K562 (cell line): ENCODE measurements around the gene ANO2. TPM values are rescaled to one million over a fixed set of nuclear protein-coding genes. Genes with fewer than 3 reads are reported as not detected.

Experiments used
- ATAC-seq: fragments of 200-7000 bp; cut with Tn5 transposase; 3 replicates; pipeline ENCODE4 v1.9.1; 2020; ENCODE audit warnings: moderate library complexity
- BruUV-seq: library from RNA; stranded (reverse); fragments of 400-500 nt; replicated peaks from 2 replicates; lab custom pipeline; 2021; lab: Mats Ljungman, UMichigan
- CTCF ChIA-PET: fragments of 300-600 bp; formaldehyde crosslinking; extraction: SDS; loops from one replicate; lab custom pipeline; 2021; ENCODE audit warnings: low intra/inter-chr PET ratio; lab: Yijun Ruan, JAX
- POLR2A ChIA-PET: fragments of 300-600, 350-650 bp; sonication (Branson Sonifier 250); formaldehyde crosslinking; extraction: SDS; loops from one replicate; lab custom pipeline; 2021; ENCODE audit warnings: antibody characterized with exemption, inconsistent platforms; lab: Yijun Ruan, JAX
- DNase-seq, 4 experiments: peaks; one replicate each; pipeline versions ENCODE4 v3.0.0 to v3.0.0-alpha.2; 2011 to 2018; ENCODE audit warnings: low spot score in 3 of 4, mixed read lengths in 3 of 4; ENCODE audit errors: extremely low read depth in 1 of 4
- FAIRE-seq: peaks from 2 replicates; lab custom pipeline; 2011; peaks lifted over from hg19 to GRCh38; lab: Jason Lieb, UNC
- H2AFZ ChIP-seq: 2 replicates; pipeline ENCODE4 v1.6.0; 2011; ENCODE audit warnings: low read depth, low read length, control low read depth, inconsistent platforms
- H3K27ac ChIP-seq: fragments of 200-600 bp; 3 replicates; pipeline ENCODE4 v1.8.0; 2011; ENCODE audit warnings: low read depth, mild to moderate bottlenecking, control low read depth, inconsistent platforms, low read length, moderate library complexity, mixed read lengths; ENCODE audit errors: extremely low read depth
- H3K27me3 ChIP-seq, 2 experiments: fragments of 300-600 bp in 1 of 2; 2 replicates in 1 of 2; 3 replicates in 1 of 2; pipeline versions ENCODE4 v1.6.0 to v1.8.0; 2011; ENCODE audit warnings: inconsistent platforms in 2 of 2, low read length in 2 of 2, mild to moderate bottlenecking in 1 of 2, mixed read lengths in 1 of 2, moderate library complexity in 1 of 2; ENCODE audit not compliant: control insufficient read depth in 2 of 2, insufficient read depth in 2 of 2
- H3K36me3 ChIP-seq: fragments of 300-600 bp; 3 replicates; pipeline ENCODE4 v1.8.0; 2011; ENCODE audit warnings: mild to moderate bottlenecking, low read length, inconsistent platforms; ENCODE audit not compliant: control insufficient read depth, insufficient read depth
- H3K4me1 ChIP-seq, 2 experiments: fragments of 200-600 bp in 1 of 2; replicated peaks in 1 of 2; 2 replicates in 1 of 2; 3 replicates in 1 of 2; pipeline versions ENCODE4 v1.5.1 to v1.8.0; 2011; ENCODE audit warnings: inconsistent platforms in 2 of 2, low read length in 2 of 2, mild to moderate bottlenecking in 1 of 2, mixed read lengths in 1 of 2, moderate library complexity in 1 of 2; ENCODE audit not compliant: control insufficient read depth in 2 of 2, insufficient read depth in 2 of 2
- H3K4me2 ChIP-seq: 2 replicates; pipeline ENCODE4 v1.6.1; 2011; ENCODE audit warnings: low read length, control low read depth, inconsistent platforms, mixed read lengths; ENCODE audit not compliant: insufficient read depth
- H3K4me3 ChIP-seq: fragments of 200-600 bp; sonication (generic), shearing (Covaris generic); 2 replicates; pipeline ENCODE4 v1.5.1; 2016; ENCODE audit warnings: control low read depth, inconsistent platforms
- H3K79me2 ChIP-seq: fragments of 200-600 bp; 3 replicates; pipeline ENCODE4 v1.8.0; 2011; ENCODE audit warnings: low read length, inconsistent platforms; ENCODE audit not compliant: control insufficient read depth, insufficient read depth
- H3K9ac ChIP-seq, 2 experiments: 2 replicates each; pipeline versions ENCODE4 v1.6.0 to v1.6.1; 2011; ENCODE audit warnings: low read depth in 2 of 2, low read length in 2 of 2, control low read depth in 1 of 2, inconsistent platforms in 1 of 2, mild to moderate bottlenecking in 1 of 2, mixed read lengths in 1 of 2; ENCODE audit not compliant: insufficient read depth in 1 of 2
- H3K9me1 ChIP-seq: one replicate; pipeline ENCODE4 v1.6.0; 2011; ENCODE audit warnings: inconsistent platforms, mild to moderate bottlenecking, low read length, moderate library complexity; ENCODE audit not compliant: control insufficient read depth, insufficient read depth
- H3K9me3 ChIP-seq: replicated peaks from 2 replicates; pipeline ENCODE4 v1.5.1; 2011; ENCODE audit warnings: low read depth, low read length, inconsistent platforms; ENCODE audit not compliant: control insufficient read depth, insufficient read depth
- H4K20me1 ChIP-seq: replicated peaks from 2 replicates; pipeline ENCODE4 v1.6.1; 2011; ENCODE audit warnings: low read length, inconsistent platforms, mixed read lengths; ENCODE audit not compliant: control insufficient read depth, insufficient read depth
- ARID2 ChIP-seq: fragments of 450-650 bp; IDR thresholded peaks from 2 replicates; pipeline ENCODE4 v1.6.1; 2017; ENCODE audit warnings: antibody characterized with exemption, mild to moderate bottlenecking
- CBX5 ChIP-seq: IDR thresholded peaks from 2 replicates; pipeline ENCODE4 v1.6.1; 2014; ENCODE audit warnings: low read depth, borderline replicate concordance
- ESRRA ChIP-seq: fragments of 450-650 bp; IDR thresholded peaks from 2 replicates; pipeline ENCODE4 v1.6.1; 2014; ENCODE audit warnings: low read depth, mild to moderate bottlenecking, moderate library complexity, borderline replicate concordance
- ETV5 ChIP-seq: sonication (generic); formaldehyde crosslinking; IDR thresholded peaks from 2 replicates; pipeline ENCODE4 v1.4.0; 2020; ENCODE audit warnings: low read depth, mild to moderate bottlenecking, missing genetic modification reagents
- FOSL1 ChIP-seq: fragments of 200-800 bp; sonication (Bioruptor generic); conservative IDR thresholded peaks from 2 replicates; pipeline ENCODE4 v1.6.1; 2016; ENCODE audit warnings: missing genetic modification characterization, missing compliant biosample characterization
- FOXA3 ChIP-seq, 2 experiments: fragments of 450-650 bp in 1 of 2; sonication (generic) in 1 of 2; formaldehyde crosslinking; IDR thresholded peaks in 1 of 2; conservative IDR thresholded peaks in 1 of 2; 2 replicates each; pipeline versions ENCODE4 v1.4.0 to v1.8.0; 2020 to 2022; ENCODE audit warnings: mild to moderate bottlenecking in 2 of 2, missing genetic modification reagents in 1 of 2
- HCFC1 ChIP-seq: IDR thresholded peaks from 2 replicates; pipeline ENCODE4 v1.6.1; 2012; ENCODE audit warnings: low read depth, low read length, improper control_type of control experiment
- HIVEP1 ChIP-seq: fragments of 250-450 bp; sonication (Bioruptor Pico); IDR thresholded peaks from 2 replicates; pipeline ENCODE4 v1.4.0; 2020; ENCODE audit warnings: mild to moderate bottlenecking
- MTA1 ChIP-seq: fragments of 450-650 bp; IDR thresholded peaks from 2 replicates; pipeline ENCODE4 v1.6.1; 2017; ENCODE audit warnings: borderline replicate concordance
- NFIX ChIP-seq: fragments of 250-450 bp; sonication (Bioruptor Pico); IDR thresholded peaks from 2 replicates; pipeline ENCODE4 v1.4.0; 2020; ENCODE audit warnings: low read depth, mild to moderate bottlenecking, moderate library complexity
- SETDB1 ChIP-seq: IDR thresholded peaks from one replicate; pipeline ENCODE4 v1.6.1; 2012; ENCODE audit warnings: low read length, control low read depth, inconsistent platforms
- SNRNP70 ChIP-seq: fragments of 200-400 bp; formaldehyde crosslinking; optimal IDR thresholded peaks from 2 replicates; pipeline ENCODE3; 2017; ENCODE audit warnings: low read depth, low read length
- SPI1 ChIP-seq: IDR thresholded peaks from 2 replicates; pipeline ENCODE4 v1.6.1; 2011; ENCODE audit warnings: low read depth, low read length, control low read depth, borderline replicate concordance
- SREBF2 ChIP-seq: sonication (generic); formaldehyde crosslinking; IDR thresholded peaks from 2 replicates; pipeline ENCODE4 v1.4.0; 2020; ENCODE audit warnings: mild to moderate bottlenecking, missing genetic modification reagents
- XRCC5 ChIP-seq: fragments of 200-400 bp; formaldehyde crosslinking; IDR thresholded peaks from 2 replicates; pipeline ENCODE4 v1.6.1; 2017; ENCODE audit warnings: low read depth, mild to moderate bottlenecking, low read length
- ZBTB1 ChIP-seq: sonication (generic); formaldehyde crosslinking; IDR thresholded peaks from 2 replicates; pipeline ENCODE4 v1.8.1; 2023; ENCODE audit warnings: missing genetic modification reagents, low read depth, mild to moderate bottlenecking, borderline replicate concordance
- ZNF24 ChIP-seq: fragments of 450-650 bp; IDR thresholded peaks from 2 replicates; pipeline ENCODE4 v1.6.1; 2016
- ZNF3 ChIP-seq: fragments of 250-450 bp; sonication (Bioruptor Pico); IDR thresholded peaks from 2 replicates; pipeline ENCODE4 v1.5.0; 2021; ENCODE audit warnings: mild to moderate bottlenecking, moderate library complexity
- ZNF764 ChIP-seq: fragments of 250-450 bp; sonication (Bioruptor Pico); IDR thresholded peaks from 2 replicates; pipeline ENCODE4 v1.4.0; 2020; ENCODE audit warnings: low read depth, mild to moderate bottlenecking, moderate library complexity
- WGBS: fragments of 100-300 bp; shearing (Covaris generic); methylation state at CpG from one replicate; pipeline ENCODE4 v1.1.6; 2016; ENCODE audit warnings: low coverage, mixed read lengths; ENCODE audit not compliant: insufficient coverage; ENCODE audit errors: missing lambda C conversion rate; 5-methylcytosine and 5-hydroxymethylcytosine counted together
- in situ Hi-C: fragments of 300-500 bp; cut with MboI; formaldehyde crosslinking; loops from 4 replicates; pipeline ENCODE4 v1.15.0; 2018; ENCODE audit warnings: inconsistent platforms, mixed read lengths
- intact Hi-C: fragments of 100-400 bp; cut with micrococcal nuclease; formaldehyde crosslinking; loops from 2 replicates; pipeline ENCODE4 v1.14.2; 2022
- polyA plus RNA-seq, 8 experiments: library from polyadenylated mRNA; depleted of rRNA in 4 of 8; stranded (reverse) in 5 of 8; unstranded in 3 of 8; fragments of >200 nt; fragmentation: Nextera tagmentation in 2 of 8; fragmentation: Illumina TruSeq in 1 of 8; extraction: Ambion mirVana in 2 of 8; extraction: Trizol in 1 of 8; gene quantifications; 2 replicates each; pipeline versions ENCODE4 v1.2.1 to v1.2.3, GENCODE V29; 2011 to 2014; ENCODE audit warnings: inconsistent platforms in 1 of 8, missing spikeins in 1 of 8
- total RNA-seq, 7 experiments: library from RNA; depleted of rRNA in 6 of 7; stranded (reverse); fragments of >200 nt in 6 of 7; fragmentation: Illumina TruSeq in 2 of 7; extraction: Trizol in 2 of 7; gene quantifications; 2 replicates each; pipeline versions ENCODE4 v1.2.1 to v1.2.3, GENCODE V29; 2011 to 2021; ENCODE audit warnings: low replicate concordance in 1 of 7
- TF ChIP-seq, protein P1 (sequence below): fragments of 250-450 bp; sonication (Bioruptor Pico); IDR thresholded peaks from 2 replicates; pipeline ENCODE4 v1.4.0; 2020; ENCODE audit warnings: mild to moderate bottlenecking
- TF ChIP-seq, protein P2 (sequence below): fragments of 250-450 bp; sonication (Bioruptor Pico); IDR thresholded peaks from 2 replicates; pipeline ENCODE4 v1.5.0; 2022; ENCODE audit warnings: mild to moderate bottlenecking

The ANO2 gene
- total and polyA plus RNA-seq, 9 of the 15 experiments (the other 6 are each of a cell fraction or from before 2014, with no cell fraction given) = 0.64 TPM; not detected in 8

DNA sequence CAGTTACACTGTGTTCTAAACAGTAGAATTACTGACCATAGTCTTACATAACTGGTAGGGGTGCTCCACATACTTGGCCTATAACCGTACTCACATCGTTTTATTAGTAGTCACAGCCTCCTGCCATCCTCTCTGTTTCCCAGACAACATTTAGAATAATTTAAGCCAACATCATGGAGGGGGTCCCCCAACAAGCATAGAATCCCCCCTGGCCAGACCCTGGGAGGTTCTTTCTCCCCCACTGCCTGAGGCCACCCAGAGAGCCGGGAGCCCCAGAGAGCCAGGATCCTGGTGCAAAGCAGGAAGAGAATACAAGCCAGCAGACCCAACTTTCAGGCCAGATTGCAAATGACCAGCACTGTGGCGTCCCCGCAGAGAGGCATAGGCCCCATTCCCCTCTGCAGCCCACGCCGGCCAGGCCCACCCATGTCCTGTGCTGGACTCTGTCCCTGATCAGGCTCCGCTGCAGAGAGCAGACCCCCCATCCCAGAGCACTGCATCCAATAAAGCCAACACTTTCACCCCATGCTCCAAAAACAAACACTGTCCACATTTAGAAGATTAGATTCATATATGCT, 317.9 kb downstream of the ANO2 start (continued):
- TF ChIP-seq MTA1 = no peak

DNA sequence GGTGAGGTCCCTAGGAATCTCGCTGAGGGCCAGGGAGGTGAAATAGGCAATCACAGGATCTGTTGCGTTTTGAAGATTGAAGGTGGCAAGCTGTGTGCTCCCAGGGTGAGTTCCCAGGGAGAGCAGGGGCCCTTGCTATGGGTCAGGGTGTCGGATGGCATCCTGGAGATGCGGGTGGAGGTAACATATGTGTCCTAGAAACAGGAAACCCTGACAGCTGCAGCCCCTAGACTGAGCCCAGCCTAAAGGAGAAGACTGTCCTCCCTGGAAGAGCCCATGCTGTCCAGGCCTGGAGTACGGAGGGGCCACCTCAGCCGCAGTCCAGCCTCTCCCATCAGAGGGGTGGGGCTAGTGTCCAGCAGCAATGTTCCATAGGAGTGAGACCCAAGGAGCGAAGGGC, 318.9 kb downstream of the ANO2 start:
- Histone ChIP-seq H3K36me3 (no peaks in the 10 kb centered on the region), H3K4me2 (no peak overlapping the region), H4K20me1 (no peaks in the 10 kb centered on the region), H3K9ac (no peak overlapping the region), H3K9me1 (no peaks in the 10 kb centered on the region), H3K27ac (no peak overlapping the region), H3K79me2 (no peaks in the 10 kb centered on the region), H3K4me1 (peaks cover 0 to 2% of the 10 kb centered on the region in 2 experiments; a peak in 2 of 5 replicates), H3K9me3 (no peaks in the 10 kb centered on the region), H3K4me3 (no peak overlapping the region), H2AFZ (no peak overlapping the region), H3K27me3 (peaks cover 0 to 24% of the 10 kb centered on the region in 2 experiments; a peak in 2 of 5 replicates)
- in situ Hi-C loops = no loop called here
- ATAC-seq = no peak
- no TSS peak for BruUV-seq
- CTCF ChIA-PET = no interaction called here
- no peak for TF ChIP-seq ESRRA
- no peak for TF ChIP-seq ZNF764
- no peak for TF ChIP-seq FOSL1
- TF ChIP-seq SPI1 = no peak
- no peak for TF ChIP-seq CBX5
- no peak for TF ChIP-seq SETDB1
- TF ChIP-seq ZBTB1 (CRISPR knock-in tag) = no peak
- no peak for TF ChIP-seq NFIX
- TF ChIP-seq SREBF2 (CRISPR knock-in tag) = no peak
- TF ChIP-seq ZNF24 = no peak
- TF ChIP-seq HIVEP1 (CRISPR knock-in tag) = no peak
- TF ChIP-seq XRCC5 = no peak
- no peak for TF ChIP-seq ETV5 (CRISPR knock-in tag)
- no peak for TF ChIP-seq ZNF3
- TF ChIP-seq, protein P1, sequence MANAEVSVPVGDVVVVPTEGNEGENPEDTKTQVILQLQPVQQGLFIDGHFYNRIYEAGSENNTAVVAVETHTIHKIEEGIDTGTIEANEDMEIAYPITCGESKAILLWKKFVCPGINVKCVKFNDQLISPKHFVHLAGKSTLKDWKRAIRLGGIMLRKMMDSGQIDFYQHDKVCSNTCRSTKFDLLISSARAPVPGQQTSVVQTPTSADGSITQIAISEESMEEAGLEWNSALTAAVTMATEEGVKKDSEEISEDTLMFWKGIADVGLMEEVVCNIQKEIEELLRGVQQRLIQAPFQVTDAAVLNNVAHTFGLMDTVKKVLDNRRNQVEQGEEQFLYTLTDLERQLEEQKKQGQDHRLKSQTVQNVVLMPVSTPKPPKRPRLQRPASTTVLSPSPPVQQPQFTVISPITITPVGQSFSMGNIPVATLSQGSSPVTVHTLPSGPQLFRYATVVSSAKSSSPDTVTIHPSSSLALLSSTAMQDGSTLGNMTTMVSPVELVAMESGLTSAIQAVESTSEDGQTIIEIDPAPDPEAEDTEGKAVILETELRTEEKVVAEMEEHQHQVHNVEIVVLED (CRISPR knock-in tag) = no peak
- TF ChIP-seq SNRNP70 = no peak
- TF ChIP-seq, protein P2, sequence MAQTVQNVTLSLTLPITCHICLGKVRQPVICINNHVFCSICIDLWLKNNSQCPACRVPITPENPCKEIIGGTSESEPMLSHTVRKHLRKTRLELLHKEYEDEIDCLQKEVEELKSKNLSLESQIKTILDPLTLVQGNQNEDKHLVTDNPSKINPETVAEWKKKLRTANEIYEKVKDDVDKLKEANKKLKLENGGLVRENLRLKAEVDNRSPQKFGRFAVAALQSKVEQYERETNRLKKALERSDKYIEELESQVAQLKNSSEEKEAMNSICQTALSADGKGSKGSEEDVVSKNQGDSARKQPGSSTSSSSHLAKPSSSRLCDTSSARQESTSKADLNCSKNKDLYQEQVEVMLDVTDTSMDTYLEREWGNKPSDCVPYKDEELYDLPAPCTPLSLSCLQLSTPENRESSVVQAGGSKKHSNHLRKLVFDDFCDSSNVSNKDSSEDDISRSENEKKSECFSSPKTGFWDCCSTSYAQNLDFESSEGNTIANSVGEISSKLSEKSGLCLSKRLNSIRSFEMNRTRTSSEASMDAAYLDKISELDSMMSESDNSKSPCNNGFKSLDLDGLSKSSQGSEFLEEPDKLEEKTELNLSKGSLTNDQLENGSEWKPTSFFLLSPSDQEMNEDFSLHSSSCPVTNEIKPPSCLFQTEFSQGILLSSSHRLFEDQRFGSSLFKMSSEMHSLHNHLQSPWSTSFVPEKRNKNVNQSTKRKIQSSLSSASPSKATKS (CRISPR knock-in tag) = no peak
- TF ChIP-seq ARID2 = no peak
- no peak for TF ChIP-seq HCFC1
- TF ChIP-seq FOXA3 (CRISPR knock-in tag; conservative IDR thresholded peaks at IDR 0.05 in 1 of 2, IDR thresholded peaks at IDR 0.05 in 1 of 2) = no peak
- intact Hi-C loops = no loop called here
- 0% methylated on average over 6 of the region's 7 CpGs for WGBS
- no peak for DNase-seq
- POLR2A ChIA-PET = no interaction called here
- no peak for FAIRE-seq
